HuH-7 (cell line): ENCODE data around the gene ARSI.

Experiments
- DNase-seq: peaks from one replicate; pipeline ENCODE4 v3.0.0; 2011; ENCODE audit warnings: low spot score

The ARSI gene

DNA sequence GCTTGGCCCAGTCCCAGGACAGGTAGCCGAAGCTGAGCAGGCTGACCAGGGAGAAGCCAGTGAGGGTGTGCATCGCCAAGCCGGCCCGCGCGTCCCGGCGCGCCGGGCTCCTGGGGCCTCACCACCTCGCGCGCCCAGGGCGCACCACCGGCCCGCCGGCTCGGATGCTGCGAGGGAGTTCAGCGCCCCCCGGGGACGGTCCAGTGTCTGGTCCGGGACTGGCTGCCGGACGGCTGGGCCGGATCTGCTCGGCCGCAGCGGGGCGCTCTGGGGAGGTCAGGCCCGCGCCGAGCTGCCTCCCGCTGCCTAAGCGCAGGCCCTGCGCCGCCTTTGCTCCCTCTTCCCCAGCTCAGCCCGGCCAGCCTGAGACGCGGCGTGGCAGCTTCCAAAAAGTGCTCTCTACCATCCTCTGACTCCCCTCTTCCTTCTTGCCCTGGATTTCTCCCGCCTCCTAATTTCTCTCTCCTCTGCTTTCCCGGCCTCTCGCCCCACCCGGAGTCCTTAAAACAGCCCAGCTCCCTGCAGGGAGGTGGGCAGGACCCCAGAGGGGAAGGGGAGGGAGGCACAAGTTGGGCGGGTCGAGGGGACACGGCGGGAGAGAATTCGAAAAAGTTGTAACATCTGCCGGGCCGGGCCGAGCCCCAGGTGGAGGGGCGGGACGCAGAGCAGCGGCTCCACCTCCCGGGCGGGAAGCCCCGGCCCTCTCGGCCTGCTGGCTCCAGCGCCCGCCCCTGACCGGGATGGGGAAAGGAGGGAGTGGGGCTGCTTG is at the start of gene ARSI:
Gene ARSI, minus strand, starts transcription at position 605 of the 769 bp plus-strand sequence. Its CDS starts 532 bp downstream, at position 73.
- DNase-seq, result peak; percentile 77

DNA sequence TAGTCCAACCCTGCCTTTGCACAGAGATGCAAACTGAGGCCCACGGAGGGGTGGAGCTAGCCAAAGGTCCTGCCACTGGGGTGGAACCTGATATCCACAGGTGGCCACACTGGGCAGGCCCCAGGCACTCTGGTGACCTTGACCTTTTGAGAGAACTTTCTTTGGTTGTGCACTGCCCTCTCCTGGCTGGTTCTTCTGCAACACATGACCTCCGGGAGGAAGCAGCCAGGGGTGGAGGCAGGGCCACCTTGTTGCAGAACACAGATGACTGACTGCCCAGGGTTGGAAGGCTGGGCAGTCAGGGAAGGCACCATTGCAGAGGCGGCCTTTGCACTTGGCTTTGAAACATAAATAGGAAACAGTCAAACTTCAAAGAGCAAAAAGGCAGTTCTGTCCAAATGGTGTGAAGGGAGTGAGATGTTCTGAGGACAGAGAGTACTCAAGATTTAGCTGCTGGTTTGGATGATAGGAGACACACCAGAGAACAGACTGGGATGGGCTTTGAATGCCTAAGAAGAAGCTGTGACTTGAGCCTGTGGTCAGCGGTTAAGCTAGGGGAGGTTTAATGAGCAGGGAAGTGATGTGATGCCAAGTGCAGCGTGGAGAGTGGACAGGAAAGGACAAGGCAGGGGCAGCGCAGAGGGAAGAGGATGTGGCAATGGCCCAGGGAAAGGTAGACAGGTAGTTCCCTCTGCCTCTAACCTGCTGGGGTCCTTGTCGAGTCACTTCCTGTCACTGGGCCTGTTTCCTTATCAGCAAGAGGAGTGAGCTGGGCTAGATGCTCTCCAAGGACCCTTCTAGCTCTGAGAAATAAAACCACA is 48.0 kb upstream of the ARSI start:
- peak; percentile 83 for DNase-seq

DNA sequence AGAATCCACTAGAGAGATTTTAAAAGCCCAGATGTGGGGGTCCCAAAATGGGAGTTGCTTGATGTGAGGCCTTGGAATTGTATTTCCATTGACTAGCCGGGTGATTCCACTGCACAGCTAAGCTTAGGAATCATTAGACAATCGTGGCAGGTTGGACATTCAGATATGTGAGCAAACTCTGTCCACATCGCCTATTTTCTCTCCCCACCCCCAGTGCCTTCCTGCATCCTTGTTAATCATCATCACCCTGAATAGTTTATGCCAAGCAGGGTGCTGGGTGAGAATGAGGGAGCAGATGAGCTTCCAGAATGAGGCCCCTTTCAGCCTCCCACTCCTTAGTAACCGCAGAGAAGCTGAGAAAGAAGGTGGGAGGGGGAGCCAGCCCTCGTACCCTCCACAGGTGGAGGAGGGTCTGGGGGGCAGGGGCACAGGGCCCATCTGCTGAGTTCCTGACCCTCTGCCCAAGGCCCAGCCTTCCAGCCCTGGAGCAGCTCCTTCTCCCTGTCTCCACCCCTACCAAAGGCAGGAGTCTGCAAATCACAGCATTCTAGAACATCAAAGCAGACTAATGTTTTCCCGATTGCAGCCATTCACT is 47.1 kb upstream of the ARSI start:
- no peak for DNase-seq

DNA sequence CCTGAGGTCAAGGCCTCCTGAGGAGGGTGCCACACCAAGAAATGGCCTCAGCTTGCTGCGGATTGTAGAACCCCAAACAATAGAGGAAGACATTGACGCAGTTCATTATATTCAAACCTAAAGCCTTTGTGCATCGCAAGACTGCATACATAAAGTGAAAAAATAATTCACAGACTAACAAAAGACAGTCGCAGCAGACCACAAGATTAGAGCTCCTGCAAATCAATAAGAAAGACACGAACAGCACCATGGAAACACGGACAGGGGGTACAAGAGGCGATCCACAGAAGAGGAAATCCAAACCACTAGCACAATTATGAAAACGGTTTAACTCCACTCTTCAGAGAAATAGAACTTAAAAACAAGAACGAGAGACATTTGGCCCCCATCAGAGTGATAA is 44.7 kb upstream of the ARSI start:
- DNase-seq, result no peak

DNA sequence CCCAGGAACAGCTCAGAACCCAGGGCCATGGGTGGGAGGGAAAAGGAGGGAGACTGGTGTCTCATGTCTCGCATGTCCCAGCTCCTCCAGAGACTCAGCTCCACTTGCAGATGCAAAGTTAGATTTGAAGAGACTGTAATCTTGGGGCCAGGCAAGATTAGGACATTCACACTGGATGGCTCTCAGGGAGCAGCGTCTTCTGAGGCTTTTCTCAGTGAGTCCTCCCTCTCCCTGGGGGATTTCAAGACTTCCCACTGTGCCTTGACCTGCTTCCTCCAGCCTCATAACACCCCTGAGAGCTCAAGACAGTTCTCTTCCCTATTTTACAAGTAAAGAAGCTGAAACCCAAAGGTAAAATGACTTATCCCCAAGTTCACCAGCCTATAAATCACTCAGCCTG is 44.3 kb upstream of the ARSI start:
- no peak for DNase-seq

DNA sequence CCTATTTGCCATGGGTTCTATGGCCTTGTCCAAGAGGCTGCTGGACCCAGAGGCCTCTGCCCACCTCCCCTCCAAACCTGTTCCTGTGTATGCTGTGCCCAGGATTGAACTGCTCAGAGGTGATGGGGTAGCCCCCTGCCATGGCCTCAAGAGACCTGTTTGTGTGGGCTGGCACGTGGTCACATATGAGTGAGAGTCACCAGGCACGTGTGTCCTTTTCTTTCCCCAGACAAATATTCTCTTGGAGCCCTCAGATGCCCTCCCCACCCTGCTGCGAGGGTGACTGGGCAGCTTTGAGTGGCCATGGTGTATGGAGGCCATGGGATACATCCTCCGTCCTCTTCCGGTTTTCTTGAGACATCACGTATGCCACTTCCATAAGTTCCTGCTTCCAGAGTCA is 43.9 kb upstream of the ARSI start:
- no peak for DNase-seq

DNA sequence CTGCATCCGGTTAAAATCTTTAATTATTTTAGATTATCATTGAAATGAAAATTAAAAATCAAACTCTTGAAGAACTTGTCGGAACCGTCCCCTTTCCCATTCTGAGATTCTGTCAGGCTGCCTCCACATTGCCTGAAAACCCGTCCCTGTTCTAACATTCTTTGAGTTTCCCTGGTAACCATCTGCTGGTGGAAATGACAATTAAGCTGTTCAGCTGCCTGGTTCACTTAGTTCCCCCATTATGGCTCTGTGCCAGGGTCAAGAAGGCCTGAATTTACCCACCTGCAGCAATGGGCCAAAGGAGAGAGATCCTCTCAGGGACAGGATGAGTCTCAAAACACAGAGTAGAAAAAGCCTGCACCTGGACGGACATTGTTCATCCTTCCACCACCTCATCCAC is 43.0 kb upstream of the ARSI start:
- no peak for DNase-seq

DNA sequence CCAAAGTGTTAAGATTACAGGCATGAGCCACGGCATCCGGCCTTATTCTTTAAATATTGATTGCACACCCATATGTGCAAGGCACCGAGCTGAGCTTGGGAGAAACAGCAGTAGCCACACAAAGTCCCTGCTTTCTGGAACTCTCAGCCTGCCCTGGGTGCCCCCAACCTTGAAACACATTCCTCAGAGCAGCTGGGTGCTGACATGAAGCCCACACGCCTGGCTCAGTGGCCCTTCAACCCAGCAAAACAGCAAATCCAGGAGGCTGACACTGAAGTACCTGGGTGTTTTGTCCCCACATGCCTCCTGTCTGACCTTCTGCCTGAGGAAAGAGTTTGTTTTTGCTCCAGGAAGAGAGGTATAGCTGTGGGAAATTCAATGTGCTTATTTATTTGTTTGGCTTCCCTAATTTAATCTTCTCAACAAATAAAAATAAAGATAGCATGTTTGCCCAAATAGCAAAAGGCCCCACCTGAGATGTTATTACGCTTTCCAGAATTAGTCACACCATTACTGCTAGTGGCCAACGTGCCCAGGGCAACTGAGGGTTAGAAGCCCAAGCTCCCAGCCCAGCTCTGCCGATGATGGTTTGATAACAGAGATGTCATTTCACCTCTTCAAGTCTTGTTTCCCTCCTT is 41.4 kb upstream of the ARSI start:
- no peak for DNase-seq

DNA sequence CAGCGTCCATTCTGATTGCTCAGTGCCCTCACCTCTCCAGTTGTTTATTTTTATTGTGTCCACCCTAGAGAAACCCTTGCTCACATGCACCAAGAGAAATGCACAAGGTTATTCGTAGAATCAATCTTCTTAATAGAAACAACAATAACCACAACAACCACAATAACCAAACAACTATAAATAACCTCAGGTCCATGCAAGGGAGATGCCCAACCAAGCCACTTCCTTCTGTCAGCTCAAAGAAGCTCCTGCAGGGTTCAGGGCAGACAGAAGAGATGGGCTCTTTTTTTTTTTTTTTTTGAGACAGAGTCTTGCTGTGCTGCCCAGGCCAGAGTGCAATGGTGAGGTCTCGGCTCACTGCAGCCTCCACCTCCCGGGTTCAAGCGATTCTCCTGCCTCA is 39.9 kb upstream of the ARSI start:
- no peak for DNase-seq

DNA sequence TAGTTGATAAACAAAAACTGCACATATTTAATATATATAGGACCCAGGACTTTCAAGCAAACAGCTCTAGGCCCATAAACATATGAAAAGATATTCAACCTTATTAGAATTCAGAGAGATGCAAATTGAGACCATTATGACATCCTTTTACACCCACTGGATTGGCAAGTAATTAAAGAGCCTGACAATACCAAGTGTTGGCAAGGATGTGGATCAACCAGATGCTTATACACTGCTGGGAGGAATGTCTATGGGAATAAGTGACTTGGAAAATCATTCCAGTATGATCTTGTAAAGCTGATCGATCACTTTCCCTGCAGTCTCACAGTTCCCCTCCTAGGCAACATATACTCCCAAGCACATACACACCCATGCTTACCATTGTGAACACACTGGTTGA is 39.3 kb upstream of the ARSI start:
- no peak for DNase-seq

DNA sequence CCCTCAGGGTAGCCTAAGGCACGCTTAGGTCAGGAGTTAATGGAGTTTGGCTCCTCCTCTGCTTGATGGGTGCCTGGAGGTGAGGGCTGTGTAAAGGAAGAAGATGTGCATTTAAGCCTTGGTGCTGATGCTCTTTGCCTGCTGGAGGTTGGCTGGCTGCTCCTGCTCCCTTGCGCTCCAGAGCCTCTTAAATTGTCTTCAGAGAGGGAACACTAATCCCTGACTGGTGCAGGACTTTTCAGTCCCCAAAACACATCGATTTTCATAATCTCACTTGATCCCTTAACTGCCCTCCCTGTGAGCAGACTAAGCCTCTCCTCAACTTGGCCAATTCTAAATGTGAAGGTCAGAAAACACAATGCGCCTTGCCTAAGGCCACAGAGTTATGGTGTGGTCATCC is 38.6 kb upstream of the ARSI start:
- no peak for DNase-seq

DNA sequence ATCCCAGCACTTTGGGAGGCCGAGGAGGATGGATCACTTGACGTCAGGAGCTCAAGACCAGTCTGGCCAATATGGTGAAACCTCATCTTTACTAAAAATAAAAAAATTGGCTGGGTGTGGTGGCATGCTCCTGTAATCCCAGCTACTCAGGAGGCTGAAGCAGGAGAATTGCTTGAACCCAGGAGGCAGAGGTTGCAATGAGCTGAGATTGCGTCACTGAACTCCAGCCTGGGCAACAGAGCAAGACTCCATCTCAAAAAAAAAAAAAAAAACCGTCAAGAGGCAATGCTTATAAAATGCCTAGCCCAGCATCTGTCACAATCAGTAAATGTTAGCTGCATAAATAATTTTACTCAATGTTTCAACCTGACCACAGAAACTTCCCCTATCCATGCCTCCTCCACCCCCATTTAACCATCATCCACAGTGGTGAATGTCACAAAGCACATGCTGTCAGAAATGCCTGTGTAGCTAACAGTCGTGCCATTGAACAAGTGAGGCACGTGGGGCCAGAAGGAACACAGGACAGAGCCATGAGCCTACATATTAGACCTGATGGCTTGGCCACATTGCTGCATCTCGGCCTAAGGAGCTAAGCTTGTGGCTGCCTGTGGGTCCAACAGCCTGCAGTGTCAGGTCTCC is 38.0 kb upstream of the ARSI start:
- no peak for DNase-seq

DNA sequence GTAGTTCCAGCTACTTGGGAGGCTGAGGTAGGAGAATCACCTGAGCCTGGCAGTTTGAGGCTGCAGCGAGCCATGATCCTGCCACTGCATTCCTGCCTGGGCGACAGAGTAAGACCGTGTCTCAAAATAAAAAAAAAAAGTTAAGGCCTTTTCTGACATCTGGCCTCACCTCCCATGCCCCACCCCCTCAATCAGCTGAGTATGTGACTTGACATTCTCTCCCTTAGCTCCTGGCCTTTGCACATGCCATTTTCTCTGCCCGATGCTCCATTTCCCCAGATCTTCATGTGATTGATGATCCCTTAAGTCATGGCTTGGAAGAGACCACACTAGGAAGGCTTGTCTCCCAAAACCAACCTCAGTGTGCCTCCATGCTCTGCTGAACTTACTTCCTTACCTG is 37.1 kb upstream of the ARSI start:
- DNase-seq, result no peak

DNA sequence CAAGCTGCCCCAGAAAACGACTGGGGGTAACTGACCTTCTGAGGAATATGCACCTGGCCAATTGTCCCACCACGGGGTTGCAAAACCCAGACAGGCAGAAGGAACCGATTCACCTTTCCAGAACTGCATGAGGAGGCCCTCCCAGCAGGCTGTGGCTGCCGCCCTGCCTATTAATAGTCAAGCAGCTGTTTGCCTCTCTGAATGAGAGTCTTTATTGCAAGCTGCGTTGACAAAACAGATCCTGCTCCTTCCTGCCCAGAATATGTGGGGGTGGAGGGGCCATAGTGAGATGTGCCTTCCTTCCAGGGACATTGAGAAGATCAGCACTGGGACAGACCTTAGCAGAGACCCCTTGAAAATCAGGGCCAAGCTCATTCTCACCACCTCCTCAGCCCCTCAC is 36.5 kb upstream of the ARSI start:
- no peak for DNase-seq

DNA sequence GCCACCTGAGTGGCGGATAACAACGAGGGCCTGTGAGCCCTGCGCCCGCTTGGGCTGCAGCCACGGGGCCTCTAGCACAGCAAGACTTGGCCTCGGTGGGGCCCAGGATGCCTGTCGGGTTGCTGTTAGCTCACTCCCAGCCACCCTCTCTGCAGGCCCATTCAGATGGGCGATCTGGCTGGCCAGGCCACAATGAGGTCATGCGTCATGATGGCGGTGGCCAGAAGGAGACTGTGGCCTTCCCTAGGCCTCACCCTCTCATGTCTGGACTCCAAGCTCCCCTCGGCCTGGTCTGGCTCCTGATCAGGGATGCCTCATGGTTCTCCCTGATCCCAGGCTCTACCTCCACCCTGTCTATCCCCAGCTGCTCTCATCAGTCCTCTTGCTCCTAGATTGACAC is 35.8 kb upstream of the ARSI start:
- DNase-seq, result no peak

DNA sequence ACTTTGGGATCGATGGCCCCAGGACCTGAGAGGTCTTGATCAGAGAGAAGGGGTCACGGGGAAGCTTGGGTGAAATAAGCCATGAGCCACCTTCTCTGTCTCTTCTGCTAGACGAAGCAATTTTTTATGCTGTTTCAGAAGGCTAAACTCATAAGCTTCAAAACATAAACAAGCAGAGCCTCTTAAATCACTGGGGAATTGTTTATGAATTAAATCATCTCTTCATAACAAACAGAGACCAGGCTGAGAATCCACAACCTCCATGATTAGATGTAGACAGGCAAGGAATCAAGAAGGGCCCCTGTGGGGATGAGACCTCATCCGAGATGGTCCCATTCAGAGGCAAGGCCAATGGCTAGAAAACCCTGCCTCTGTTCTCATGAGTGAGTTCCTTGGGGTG is 33.1 kb upstream of the ARSI start:
- no peak for DNase-seq

DNA sequence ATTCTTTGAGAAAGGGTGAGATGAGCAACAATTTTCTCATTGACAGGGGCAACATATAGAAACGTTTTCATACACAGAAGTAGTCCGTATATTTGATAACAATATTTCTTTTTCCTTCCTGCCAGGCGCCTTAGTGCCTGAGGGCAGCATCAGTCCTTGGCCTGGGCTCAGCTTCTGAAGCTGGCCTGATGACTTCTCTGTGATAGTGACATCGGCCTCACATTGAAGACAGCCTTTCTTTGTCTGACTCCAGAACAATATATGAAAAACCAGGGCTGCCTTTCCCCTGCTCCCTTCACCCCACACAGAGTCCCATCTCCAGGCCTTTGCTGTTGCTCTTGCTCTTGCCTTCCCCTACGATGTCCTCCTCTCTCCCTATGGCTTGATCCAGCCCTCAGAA is 30.7 kb upstream of the ARSI start:
- no peak for DNase-seq

DNA sequence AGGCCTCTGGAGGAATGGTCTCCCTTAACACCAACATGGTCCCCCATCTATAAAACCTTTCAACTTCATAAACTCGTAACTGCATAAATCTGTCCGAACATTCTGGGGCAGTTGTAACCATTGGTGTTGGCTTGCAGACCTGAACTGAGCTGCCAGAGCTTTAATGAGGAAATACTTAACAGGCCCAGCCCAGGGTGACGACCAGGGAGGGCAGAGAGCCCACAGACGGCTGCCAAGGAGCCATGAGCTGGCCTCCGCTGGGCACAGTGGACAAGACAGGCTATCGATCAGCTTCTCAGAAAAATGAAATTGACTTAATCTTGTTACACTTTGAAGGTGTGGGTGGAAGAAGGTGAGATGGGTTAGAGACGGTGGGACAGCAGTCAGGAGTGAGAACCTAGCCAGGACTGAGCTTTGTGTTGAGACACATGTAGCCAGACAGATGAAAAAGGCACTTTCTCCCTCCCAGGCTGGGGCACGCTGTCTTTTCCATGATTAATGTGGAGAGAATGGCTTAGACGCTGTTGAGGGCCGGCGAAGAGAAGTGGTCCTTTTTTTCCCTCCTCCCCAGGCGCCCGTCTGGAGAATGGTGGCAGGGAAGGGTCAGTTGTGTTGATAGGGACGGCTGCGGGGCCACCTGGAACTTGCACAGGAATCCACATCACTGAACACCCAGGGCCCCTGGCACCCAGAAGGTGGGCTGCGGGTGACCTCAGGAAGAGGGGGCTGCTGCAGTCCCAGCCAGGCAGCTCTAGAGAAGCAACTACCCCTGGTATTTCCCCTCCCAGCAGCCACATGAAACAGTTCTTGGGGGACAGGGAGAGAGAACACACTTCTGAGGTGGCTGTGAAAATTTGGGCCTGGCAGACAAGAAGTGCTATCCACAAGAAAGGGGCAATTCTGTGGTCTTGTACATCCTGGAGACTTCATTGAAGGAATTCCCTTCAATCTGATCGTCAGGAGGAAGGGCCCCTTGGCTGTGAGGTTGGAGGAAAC is 27.5 kb upstream of the ARSI start:
- DNase-seq, result no peak

DNA sequence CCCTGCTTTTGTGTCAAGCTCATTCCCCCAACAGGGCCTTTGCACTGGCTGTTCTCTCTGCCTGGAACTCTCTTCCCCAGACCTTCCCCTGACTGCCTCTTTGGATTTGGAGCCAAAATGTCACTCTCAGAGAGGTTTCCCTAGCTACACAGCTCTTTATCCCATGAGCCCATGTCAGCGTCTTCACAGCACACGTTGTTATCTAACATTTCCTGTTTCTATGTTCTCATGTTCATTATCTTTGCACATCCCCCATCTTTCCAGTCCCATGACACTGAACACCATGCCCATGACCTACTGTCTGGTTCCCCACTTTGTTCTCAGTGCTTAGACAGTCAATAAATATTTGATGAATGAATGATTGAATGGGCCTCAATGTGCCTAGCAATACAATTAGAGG is 26.3 kb upstream of the ARSI start:
- DNase-seq, result no peak

DNA sequence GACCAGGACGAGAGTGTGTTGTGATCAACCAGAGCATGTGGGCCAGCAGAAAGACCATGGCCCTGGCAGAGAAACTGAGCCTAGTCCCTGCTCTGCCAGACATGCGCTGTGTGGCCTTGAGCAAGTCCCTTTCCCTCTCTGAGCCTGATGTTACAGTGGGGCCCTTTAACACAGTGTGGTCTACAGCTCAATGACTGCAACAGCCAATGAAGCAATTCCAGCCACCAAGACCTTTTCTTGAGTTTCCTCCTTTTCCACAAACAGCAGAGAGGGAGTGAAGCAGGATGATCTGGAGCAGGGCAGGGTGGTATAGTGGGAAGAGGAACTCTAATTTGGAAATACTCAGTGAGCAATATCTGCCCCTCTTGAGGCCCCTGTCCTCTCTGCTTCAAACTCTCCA is 25.8 kb upstream of the ARSI start:
- no peak for DNase-seq

DNA sequence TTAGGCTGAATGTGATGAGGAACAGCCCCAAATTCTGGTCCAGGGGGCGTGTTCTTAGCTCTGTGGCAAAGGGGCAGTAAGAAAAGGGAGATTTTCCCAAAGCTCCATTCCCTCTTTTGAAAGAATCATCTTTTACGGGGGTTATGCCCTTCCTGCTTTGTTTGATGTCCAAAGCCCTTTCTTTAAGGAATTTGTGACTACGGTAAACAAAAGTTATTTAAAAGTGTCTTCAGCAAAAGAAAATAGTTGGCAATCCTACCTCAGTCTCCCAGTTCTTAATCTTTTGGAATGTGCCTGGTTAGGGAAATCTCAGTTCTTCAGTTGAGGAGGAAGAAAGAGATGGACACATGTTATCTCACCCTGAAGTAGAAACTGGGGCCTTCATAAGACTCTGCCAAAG is 24.4 kb upstream of the ARSI start:
- no peak for DNase-seq
